Measurements from ENCODE around the gene HOOK1.
"Not testable (repeated sequence)": the region's sequence is repeated elsewhere in the genome, so short reads cannot be mapped to it uniquely, and the experiment has no call there.

HOOK1 gene

GRCh38 chr1:59819566-59820438 is 5.1 kb downstream of the HOOK1 start:
- no peak for DNase-seq (ENCODE audit: low read depth in 3 of 3, low spot score in 1 of 3)

- DNase-seq (ENCODE audit: low read depth in 3 of 3, low spot score in 1 of 3): no peak
Measured at GRCh38 chr1:59827055-59827643, 12.4 kb downstream of the HOOK1 start.

GRCh38 chr1:59828160-59828559 is 13.4 kb downstream of the HOOK1 start:
- no peak for DNase-seq (ENCODE audit: low read depth in 3 of 3, low spot score in 1 of 3)

- no peak for DNase-seq (ENCODE audit: low read depth in 3 of 3, low spot score in 1 of 3)
Measured at GRCh38 chr1:59831529-59831928, 16.8 kb downstream of the HOOK1 start.

- DNase-seq (ENCODE audit: low read depth in 3 of 3, low spot score in 1 of 3): no peak
Measured at GRCh38 chr1:59833022-59833421, 18.3 kb downstream of the HOOK1 start.

GRCh38 chr1:59833991-59834390 is 19.2 kb downstream of the HOOK1 start:
- no peak for DNase-seq (ENCODE audit: low read depth in 3 of 3, low spot score in 1 of 3)

GRCh38 chr1:59837857-59838256 is 23.1 kb downstream of the HOOK1 start:
- not testable (repeated sequence) for DNase-seq (ENCODE audit: low read depth in 3 of 3, low spot score in 1 of 3)

- no peak for DNase-seq (ENCODE audit: low read depth in 3 of 3, low spot score in 1 of 3)
Measured at GRCh38 chr1:59845091-59845490, 30.3 kb downstream of the HOOK1 start.

GRCh38 chr1:59846209-59846894 is 31.6 kb downstream of the HOOK1 start:
- DNase-seq (ENCODE audit: low read depth in 3 of 3, low spot score in 1 of 3): no peak

GRCh38 chr1:59846895-59847282 is 32.1 kb downstream of the HOOK1 start:
- no peak for DNase-seq (ENCODE audit: low read depth in 3 of 3, low spot score in 1 of 3)

- DNase-seq (ENCODE audit: low read depth in 3 of 3, low spot score in 1 of 3): no peak
Measured at GRCh38 chr1:59852117-59852516, 37.4 kb downstream of the HOOK1 start.

GRCh38 chr1:59855297-59855696 is 40.5 kb downstream of the HOOK1 start:
- not testable (repeated sequence) for DNase-seq (ENCODE audit: low read depth in 3 of 3, low spot score in 1 of 3)

GRCh38 chr1:59856725-59857338 is 42.1 kb downstream of the HOOK1 start:
- no peak for DNase-seq (ENCODE audit: low read depth in 3 of 3, low spot score in 1 of 3)

- no peak for DNase-seq (ENCODE audit: low read depth in 3 of 3, low spot score in 1 of 3)
Measured at GRCh38 chr1:59857679-59858354, 43.1 kb downstream of the HOOK1 start.

GRCh38 chr1:59866462-59866861 is 51.7 kb downstream of the HOOK1 start:
- no peak for DNase-seq (ENCODE audit: low read depth in 3 of 3, low spot score in 1 of 3)

- DNase-seq (ENCODE audit: low read depth in 3 of 3, low spot score in 1 of 3): no peak
Measured at GRCh38 chr1:59871746-59872145, 57.0 kb downstream of the HOOK1 start.

GRCh38 chr1:59877108-59877682 is 62.4 kb downstream of the HOOK1 start:
- DNase-seq (ENCODE audit: low read depth in 3 of 3, low spot score in 1 of 3): no peak

GRCh38 chr1:59878370-59878769 is 63.6 kb downstream of the HOOK1 start:
- DNase-seq (ENCODE audit: low read depth in 3 of 3, low spot score in 1 of 3): no peak

GRCh38 chr1:59879574-59879973 is 64.8 kb downstream of the HOOK1 start:
- peak in 1 of 3 donors; percentile 6 for DNase-seq (ENCODE audit: low read depth in 3 of 3, low spot score in 1 of 3)

- no peak for DNase-seq (ENCODE audit: low read depth in 3 of 3, low spot score in 1 of 3)
Measured at GRCh38 chr1:59879996-59880505, 65.3 kb downstream of the HOOK1 start.

Measured in stimulated activated CD4-positive, alpha-beta T cell treated with anti-CD3 and anti-CD28 coated beads, TNF-alpha, amount 100 ng/mL, for 1 hour (primary cell).